Activated T-helper 1 cell treated with anti-CD3 and anti-CD28 coated beads, Interleukin-12 subunit alpha, Interleukin-12 subunit beta, Interleukin-2, Interleukin-4 antibody, amounts not matched to agents 30 ng/mL and 10 ng/mL and 1 ng/mL, durations not matched to agents 14 hours and 24 hours and 36 hours (primary cell): ENCODE results near the gene CNIH4. TPM values are rescaled to one million over a fixed set of nuclear protein-coding genes. Genes with fewer than 3 reads are reported as not detected.
"Not testable (repeated sequence)": the region's sequence is repeated elsewhere in the genome, so short reads cannot be mapped to it uniquely, and the experiment has no call there.

Source experiments
- DNase-seq: peaks from one replicate; pipeline ENCODE4 v3.0.0; 2021; ENCODE audit warnings: low spot score
- H3K27ac Mint-ChIP-seq: one replicate; pipeline ENCODE4 v1.8.0; 2021; ENCODE audit warnings: mild to moderate bottlenecking, mixed read lengths
- H3K27me3 Mint-ChIP-seq: one replicate; pipeline ENCODE4 v1.8.0; 2022; ENCODE audit warnings: mild to moderate bottlenecking, moderate library complexity, mixed read lengths; ENCODE audit not compliant: insufficient read depth
- H3K36me3 Mint-ChIP-seq: one replicate; pipeline ENCODE4 v1.8.0; 2021; ENCODE audit warnings: low read depth, mixed read lengths
- H3K4me1 Mint-ChIP-seq: one replicate; pipeline ENCODE4 v1.8.0; 2021; ENCODE audit warnings: low read depth, mixed read lengths
- H3K4me3 Mint-ChIP-seq: one replicate; pipeline ENCODE4 v1.8.0; 2021; ENCODE audit warnings: mild to moderate bottlenecking, moderate library complexity, mixed read lengths
- H3K9me3 Mint-ChIP-seq: one replicate; pipeline ENCODE4 v1.8.0; 2021; ENCODE audit warnings: mixed read lengths
- intact Hi-C: fragments of 100-400 bp; cut with micrococcal nuclease; formaldehyde crosslinking; loops from one replicate; pipeline ENCODE4 v1.15.1; 2024
- total RNA-seq: library from RNA; stranded (reverse); gene quantifications from 2 replicates; pipeline ENCODE4 v1.2.3, GENCODE V29; 2022

CNIH4 gene
- total RNA-seq, 1 donor from 2014 or later, result 82.3 TPM

- H3K4me1 Mint-ChIP-seq, result peaks cover 26% of the 10 kb centered on the region
- no peaks in the 10 kb centered on the region for H3K27me3 Mint-ChIP-seq
- H3K9me3 Mint-ChIP-seq, result no peaks in the 10 kb centered on the region
- H3K36me3 Mint-ChIP-seq, result peaks cover 58% of the 10 kb centered on the region
- no peak for DNase-seq
- H3K4me3 Mint-ChIP-seq, result no peak overlapping the region
- no peak overlapping the region for H3K27ac Mint-ChIP-seq
- intact Hi-C loops, result no loop called here
Measured at GRCh38 chr1:224420106-224420505, 63.4 kb downstream of the CNIH4 start.

DNA sequence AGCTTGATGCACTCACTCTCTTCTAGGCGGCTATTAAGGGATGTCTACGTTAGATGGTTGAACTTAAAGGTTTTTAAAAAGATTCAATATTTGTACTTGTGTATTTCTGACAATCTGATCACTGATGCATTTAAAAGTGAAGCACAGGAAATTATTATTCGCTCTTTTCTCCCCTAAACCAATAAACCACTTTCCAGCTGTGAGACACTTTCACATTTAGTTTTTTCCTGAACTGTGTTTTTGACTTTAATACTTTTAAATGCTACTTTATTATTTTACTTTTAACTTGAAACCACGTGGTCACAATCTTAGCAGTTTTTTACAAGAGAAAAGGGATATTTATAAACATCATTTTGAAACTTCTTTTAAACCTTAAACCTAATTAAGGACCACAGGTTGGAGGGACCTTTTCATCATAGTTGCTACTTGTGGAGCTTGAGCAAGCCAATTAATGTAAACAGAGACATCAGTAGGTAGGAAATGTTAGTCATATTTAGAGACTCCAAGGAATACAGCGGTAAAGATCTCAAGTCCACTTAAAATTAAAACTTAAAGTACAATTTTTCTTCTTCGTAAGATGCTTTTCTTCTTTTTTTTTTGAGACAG lies 68.7 kb downstream of the CNIH4 start:
- H3K27me3 Mint-ChIP-seq, result no peaks in the 10 kb centered on the region
- no peak for DNase-seq
- no peak overlapping the region for H3K4me3 Mint-ChIP-seq
- H3K27ac Mint-ChIP-seq, result peak overlapping the region; percentile 25
- peaks cover 57% of the 10 kb centered on the region for H3K36me3 Mint-ChIP-seq
- H3K4me1 Mint-ChIP-seq, result peaks cover 47% of the 10 kb centered on the region
- no peaks in the 10 kb centered on the region for H3K9me3 Mint-ChIP-seq
- intact Hi-C loops, result loop anchor here (2.0 kb wide), 2 partner anchors 17 to 39 kb away; no protein-coding TSS in a partner anchor

- DNase-seq, H3K4me3 Mint-ChIP-seq, H3K27me3 Mint-ChIP-seq, intact Hi-C loops, H3K9me3 Mint-ChIP-seq, H3K27ac Mint-ChIP-seq: not testable (repeated sequence)
- peaks cover 55% of the 10 kb centered on the region for H3K4me1 Mint-ChIP-seq
- peaks cover 52% of the 10 kb centered on the region for H3K36me3 Mint-ChIP-seq
Measured at GRCh38 chr1:224426869-224427268, 70.2 kb downstream of the CNIH4 start.

- H3K27me3 Mint-ChIP-seq, result no peaks in the 10 kb centered on the region
Measured at GRCh38 chr1:224427346-224427745, 70.7 kb downstream of the CNIH4 start.

DNA sequence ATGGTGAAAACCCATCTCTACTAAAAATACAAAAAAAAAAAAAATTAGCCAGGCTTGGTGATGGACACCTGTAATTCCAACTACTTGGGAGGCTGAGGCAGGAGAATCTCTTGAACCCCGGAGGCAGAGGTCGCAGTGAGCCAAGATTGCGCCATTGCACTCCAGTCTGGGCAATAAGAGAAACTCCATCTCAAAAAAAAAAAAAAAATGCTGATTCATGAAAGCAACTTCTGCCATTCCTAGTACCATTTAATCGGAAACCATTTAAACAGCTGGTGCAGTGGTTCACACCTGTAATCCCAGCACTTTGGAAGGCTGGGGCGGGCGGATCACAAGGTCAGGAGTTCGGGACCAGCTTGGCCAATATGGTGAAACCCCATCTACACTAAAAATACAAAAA lies 72.0 kb downstream of the CNIH4 start:
- DNase-seq, H3K27ac Mint-ChIP-seq, H3K4me3 Mint-ChIP-seq, intact Hi-C loops, H3K9me3 Mint-ChIP-seq, H3K27me3 Mint-ChIP-seq: not testable (repeated sequence)
- Mint-ChIP-seq H3K36me3 (peaks cover 50% of the 10 kb centered on the region), H3K4me1 (peaks cover 67% of the 10 kb centered on the region)

More at GRCh38 chr1:224427346-224427745, 70.7 kb downstream of the CNIH4 start:
- DNase-seq, result no peak
- Mint-ChIP-seq H3K4me3 (no peak overlapping the region), H3K27ac (peak overlapping the region; percentile 23), H3K4me1 (peaks cover 57% of the 10 kb centered on the region), H3K9me3 (no peaks in the 10 kb centered on the region), H3K36me3 (peaks cover 50% of the 10 kb centered on the region)
- intact Hi-C loops, result no loop called here

Other genes with a start within 250 kb of the CNIH4 start
- 29.3 and 32.2 TPM in 2 replicates for gene FBXO28, start 242.8 kb upstream of the CNIH4 start, total RNA-seq
- gene DEGS1, start 173.6 kb upstream of the CNIH4 start, total RNA-seq, result 54.7 and 57.1 TPM in 2 replicates
- 47.2 and 47.6 TPM in 2 replicates for gene NVL, start 26.7 kb upstream of the CNIH4 start, total RNA-seq
- gene WDR26, start 77.9 kb downstream of the CNIH4 start, total RNA-seq, result 91.6 and 95.8 TPM in 2 replicates